CD4-positive, alpha-beta T cell treated with Interleukin-15 for 4 hours (primary cell): ENCODE data around the gene TLCD5.

ENCODE experiments used
- DNase-seq: peaks from one replicate; pipeline ENCODE4 v3.0.0-alpha.2; 2020; ENCODE audit warnings: low spot score

Gene TLCD5

GRCh38 chr11:120324932-120325810 lies at the start of gene TLCD5:
Gene TLCD5 (plus strand): TSS chr11:120325299. CDS start chr11:120327442, 2,143 bp downstream.
- DNase-seq: no peak

- no peak for DNase-seq
These were observed 45.6 kb upstream of the TLCD5 start for GRCh38 chr11:120279502-120279901.

- DNase-seq: no peak
These were observed 44.5 kb upstream of the TLCD5 start for GRCh38 chr11:120280600-120281051.

GRCh38 chr11:120281143-120281795 lies 43.8 kb upstream of the TLCD5 start:
- DNase-seq: no peak

- DNase-seq: no peak
These were observed 42.0 kb upstream of the TLCD5 start for GRCh38 chr11:120283124-120283523.

- DNase-seq: no peak
These were observed 40.8 kb upstream of the TLCD5 start for GRCh38 chr11:120284272-120284671.

- DNase-seq: no peak
These were observed 39.8 kb upstream of the TLCD5 start for GRCh38 chr11:120285256-120285655.

GRCh38 chr11:120288021-120288420 lies 37.1 kb upstream of the TLCD5 start:
- DNase-seq: no peak

- DNase-seq: no peak
These were observed 35.7 kb upstream of the TLCD5 start for GRCh38 chr11:120289426-120289825.

- no peak for DNase-seq
These were observed 34.1 kb upstream of the TLCD5 start for GRCh38 chr11:120290956-120291355.

- DNase-seq: no peak
These were observed 31.9 kb upstream of the TLCD5 start for GRCh38 chr11:120293038-120293800.

- DNase-seq: no peak
These were observed 31.0 kb upstream of the TLCD5 start for GRCh38 chr11:120294096-120294495.

- DNase-seq: no peak
These were observed 30.0 kb upstream of the TLCD5 start for GRCh38 chr11:120295099-120295498.

GRCh38 chr11:120296554-120296953 lies 28.5 kb upstream of the TLCD5 start:
- no peak for DNase-seq

GRCh38 chr11:120298461-120298860 lies 26.6 kb upstream of the TLCD5 start:
- DNase-seq: no peak

- DNase-seq: no peak
These were observed 22.9 kb upstream of the TLCD5 start for GRCh38 chr11:120302001-120302805.

GRCh38 chr11:120303004-120303637 lies 22.0 kb upstream of the TLCD5 start:
- peak; percentile 55 for DNase-seq

- no peak for DNase-seq
These were observed 20.6 kb upstream of the TLCD5 start for GRCh38 chr11:120304526-120304925.

- DNase-seq: no peak
These were observed 19.8 kb upstream of the TLCD5 start for GRCh38 chr11:120305286-120305685.

- no peak for DNase-seq
These were observed 18.4 kb upstream of the TLCD5 start for GRCh38 chr11:120306519-120307242.
